GM12865 (cell line): ENCODE results near the gene CTTNBP2.
A peak's percentile ranks its signal among the peaks of the same experiment; 100 is the strongest.

ENCODE experiments used
- DNase-seq: peaks from one replicate; pipeline ENCODE4 v3.0.0; 2010; ENCODE audit warnings: low read depth
- H3K4me3 ChIP-seq: 2 replicates; pipeline ENCODE4 v1.5.1; 2011; ENCODE audit warnings: mild to moderate bottlenecking, low read depth, low read length, control low read depth
- TF ChIP-seq, protein P1 (sequence below): IDR thresholded peaks from 2 replicates; pipeline ENCODE4 v1.5.1; 2011; ENCODE audit warnings: low read length, control low read depth, low read depth, inconsistent platforms; ENCODE audit not compliant: insufficient read depth; ENCODE audit errors: missing control alignments

Gene CTTNBP2

GRCh38 chr7:117739085-117739484, 134.2 kb downstream of the CTTNBP2 start:
- H3K4me3 ChIP-seq, result no peak overlapping the region
- DNase-seq, result no peak
- TF ChIP-seq, protein P1, sequence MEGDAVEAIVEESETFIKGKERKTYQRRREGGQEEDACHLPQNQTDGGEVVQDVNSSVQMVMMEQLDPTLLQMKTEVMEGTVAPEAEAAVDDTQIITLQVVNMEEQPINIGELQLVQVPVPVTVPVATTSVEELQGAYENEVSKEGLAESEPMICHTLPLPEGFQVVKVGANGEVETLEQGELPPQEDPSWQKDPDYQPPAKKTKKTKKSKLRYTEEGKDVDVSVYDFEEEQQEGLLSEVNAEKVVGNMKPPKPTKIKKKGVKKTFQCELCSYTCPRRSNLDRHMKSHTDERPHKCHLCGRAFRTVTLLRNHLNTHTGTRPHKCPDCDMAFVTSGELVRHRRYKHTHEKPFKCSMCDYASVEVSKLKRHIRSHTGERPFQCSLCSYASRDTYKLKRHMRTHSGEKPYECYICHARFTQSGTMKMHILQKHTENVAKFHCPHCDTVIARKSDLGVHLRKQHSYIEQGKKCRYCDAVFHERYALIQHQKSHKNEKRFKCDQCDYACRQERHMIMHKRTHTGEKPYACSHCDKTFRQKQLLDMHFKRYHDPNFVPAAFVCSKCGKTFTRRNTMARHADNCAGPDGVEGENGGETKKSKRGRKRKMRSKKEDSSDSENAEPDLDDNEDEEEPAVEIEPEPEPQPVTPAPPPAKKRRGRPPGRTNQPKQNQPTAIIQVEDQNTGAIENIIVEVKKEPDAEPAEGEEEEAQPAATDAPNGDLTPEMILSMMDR, result no peak

- no peak for DNase-seq
- TF ChIP-seq, protein P1, result no peak
- H3K4me3 ChIP-seq, result no peak overlapping the region
Observed at GRCh38 chr7:117737926-117738325, 135.3 kb downstream of the CTTNBP2 start.

DNA sequence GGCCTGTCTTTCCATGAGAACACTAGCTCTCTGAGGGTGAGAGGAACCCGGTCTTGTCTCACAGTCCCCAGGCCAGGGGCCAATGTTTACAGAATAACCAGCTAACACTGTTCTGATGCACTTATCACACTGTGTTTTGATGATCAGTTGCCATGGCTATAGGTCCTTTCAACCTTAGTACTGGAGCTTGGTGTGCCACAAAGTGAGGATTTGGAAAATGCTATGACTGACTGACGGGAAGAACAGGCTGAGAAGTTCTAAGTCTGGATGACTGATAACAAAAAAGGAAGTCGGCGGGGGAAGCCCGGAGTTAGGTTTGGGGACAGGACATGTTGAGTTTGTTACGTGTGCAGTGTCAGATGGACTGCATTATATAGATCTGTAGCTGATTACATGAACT, 141.8 kb downstream of the CTTNBP2 start:
- peak; percentile 70 for DNase-seq
- TF ChIP-seq, protein P1, result no peak
- H3K4me3 ChIP-seq, result no peak overlapping the region

DNA sequence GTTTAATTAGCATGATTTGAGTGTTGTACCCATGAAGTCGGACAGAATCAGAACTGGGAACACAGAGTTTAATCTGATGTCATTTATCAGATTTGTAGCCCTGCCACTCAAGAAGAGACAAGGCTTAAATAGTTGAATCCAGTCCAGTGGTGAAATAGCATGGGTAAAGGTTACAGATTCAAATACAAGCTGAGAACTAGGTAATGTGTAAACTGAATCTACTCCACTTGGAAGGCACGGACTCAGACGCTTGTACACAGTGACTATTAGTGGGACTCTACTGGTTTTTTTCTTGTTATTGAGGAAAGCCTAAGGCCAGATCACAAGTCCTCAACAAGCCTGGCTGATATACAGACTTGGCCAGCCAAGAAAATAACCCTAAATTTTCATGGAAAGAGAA, 142.9 kb downstream of the CTTNBP2 start:
- H3K4me3 ChIP-seq, result no peak overlapping the region
- DNase-seq, result no peak
- TF ChIP-seq, protein P1, result no peak

GRCh38 chr7:117728890-117729624, 144.2 kb downstream of the CTTNBP2 start:
- TF ChIP-seq, protein P1, result no peak
- peak; percentile 21 for DNase-seq

GRCh38 chr7:117724898-117725297, 148.3 kb downstream of the CTTNBP2 start:
- no peak overlapping the region for H3K4me3 ChIP-seq
- peak; percentile 20 for DNase-seq
- TF ChIP-seq, protein P1, result no peak

More at GRCh38 chr7:117728890-117729624, 144.2 kb downstream of the CTTNBP2 start:
- H3K4me3 ChIP-seq, result no peak overlapping the region

DNA sequence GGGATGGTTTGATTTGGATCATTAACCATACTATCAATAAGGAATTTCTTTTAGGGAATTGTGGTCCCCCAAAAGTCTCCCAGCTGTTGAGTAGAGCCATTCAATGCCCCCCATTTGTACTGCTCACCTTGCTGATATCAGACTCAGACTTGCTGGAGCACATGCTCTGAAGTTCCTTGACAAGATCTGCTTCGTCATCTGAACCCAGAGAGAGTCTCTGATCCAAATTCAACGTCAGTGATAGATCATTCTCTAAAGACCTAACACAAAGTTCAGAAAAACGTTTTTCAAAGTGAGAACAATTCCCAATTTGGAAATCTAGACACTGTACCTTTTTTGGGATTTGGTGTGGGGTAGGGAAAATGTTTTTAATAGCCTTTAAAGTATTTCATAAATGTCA, 153.9 kb downstream of the CTTNBP2 start:
- DNase-seq, result no peak
- H3K4me3 ChIP-seq, result no peak overlapping the region
- TF ChIP-seq, protein P1, result no peak
